H9 (cell line): ENCODE measurements around the gene C17orf113. TPM values are rescaled to one million over a fixed set of nuclear protein-coding genes. Genes with fewer than 3 reads are reported as not detected.

Experiments used
- DNase-seq: peaks from one replicate; pipeline ENCODE4 v3.0.0-alpha.2; 2017
- H2AFZ ChIP-seq: one replicate; pipeline ENCODE4 v1.6.1; 2013; ENCODE audit warnings: mild to moderate bottlenecking, low read length, control low read depth, moderate library complexity
- H2AK5ac ChIP-seq: 2 replicates; pipeline ENCODE4 v1.6.1; 2013; ENCODE audit warnings: low read length, control low read depth, mixed read lengths; ENCODE audit not compliant: insufficient read length
- H2BK120ac ChIP-seq: one replicate; pipeline ENCODE4 v1.6.1; 2013; ENCODE audit warnings: low read depth, mild to moderate bottlenecking, low read length, control low read depth, inconsistent platforms; ENCODE audit not compliant: poor library complexity, severe bottlenecking
- H2BK12ac ChIP-seq: 2 replicates; pipeline ENCODE4 v1.6.1; 2013; ENCODE audit warnings: low read length, control low read depth, mixed read lengths, low read depth; ENCODE audit not compliant: insufficient read length
- H2BK15ac ChIP-seq: 2 replicates; pipeline ENCODE4 v1.6.1; 2013; ENCODE audit warnings: low read depth, low read length, control low read depth
- H2BK20ac ChIP-seq: one replicate; pipeline ENCODE4 v1.6.1; 2013; ENCODE audit warnings: low read depth, mild to moderate bottlenecking, low read length, control low read depth, inconsistent platforms; ENCODE audit not compliant: poor library complexity, severe bottlenecking
- H2BK5ac ChIP-seq: 2 replicates; pipeline ENCODE4 v1.6.1; 2013; ENCODE audit warnings: low read length, control low read depth, mixed read lengths; ENCODE audit not compliant: insufficient read length
- H3K14ac ChIP-seq: 2 replicates; pipeline ENCODE4 v1.6.1; 2013; ENCODE audit warnings: low read length, control low read depth; ENCODE audit not compliant: insufficient read depth
- H3K18ac ChIP-seq: 2 replicates; pipeline ENCODE4 v1.6.1; 2013; ENCODE audit warnings: low read depth, mild to moderate bottlenecking, mixed read lengths, low read length, control low read depth; ENCODE audit not compliant: insufficient read length
- H3K23ac ChIP-seq: 2 replicates; pipeline ENCODE4 v1.6.1; 2013; ENCODE audit warnings: low read length, control low read depth, mixed read lengths, low read depth; ENCODE audit not compliant: insufficient read length
- H3K23me2 ChIP-seq: 2 replicates; pipeline ENCODE4 v1.6.1; 2013; ENCODE audit warnings: low read depth, mild to moderate bottlenecking, mixed read lengths, low read length, control low read depth; ENCODE audit not compliant: insufficient read length, poor library complexity, severe bottlenecking
- H3K27ac ChIP-seq: 2 replicates; pipeline ENCODE4 v1.5.1; 2013; ENCODE audit warnings: low read length, control low read depth, mixed read lengths, low read depth; ENCODE audit not compliant: insufficient read length
- H3K27me3 ChIP-seq: 2 replicates; pipeline ENCODE4 v1.6.1; 2013; ENCODE audit warnings: low read length, control low read depth, inconsistent platforms; ENCODE audit not compliant: insufficient read depth
- H3K4ac ChIP-seq: 2 replicates; pipeline ENCODE4 v1.6.1; 2013; ENCODE audit warnings: low read depth, mild to moderate bottlenecking, control low read depth, inconsistent platforms, low read length, moderate library complexity
- H3K4me1 ChIP-seq: 2 replicates; pipeline ENCODE4 v1.6.1; 2013; ENCODE audit warnings: low read length, control low read depth, inconsistent platforms; ENCODE audit not compliant: insufficient read depth
- H3K4me2 ChIP-seq: 2 replicates; pipeline ENCODE4 v1.6.1; 2013; ENCODE audit warnings: low read length, control low read depth, mixed read lengths; ENCODE audit not compliant: insufficient read length, insufficient read depth
- H3K56ac ChIP-seq: 2 replicates; pipeline ENCODE4 v1.6.1; 2013; ENCODE audit warnings: low read depth, mild to moderate bottlenecking, mixed read lengths, low read length, control low read depth; ENCODE audit not compliant: insufficient read length
- H3K79me1 ChIP-seq: 2 replicates; pipeline ENCODE4 v1.6.1; 2013; ENCODE audit warnings: low read depth, mild to moderate bottlenecking, moderate library complexity, low read length, control low read depth, inconsistent platforms; ENCODE audit not compliant: insufficient read depth, poor library complexity, severe bottlenecking
- H3K79me2 ChIP-seq: 2 replicates; pipeline ENCODE4 v1.6.1; 2013; ENCODE audit warnings: low read length, control low read depth, inconsistent platforms; ENCODE audit not compliant: insufficient read depth
- H3K9ac ChIP-seq: 2 replicates; pipeline ENCODE4 v1.6.1; 2013; ENCODE audit warnings: low read length, control low read depth, mixed read lengths; ENCODE audit not compliant: insufficient read length; ENCODE audit errors: extremely low read depth
- H3K9me3 ChIP-seq: one replicate; pipeline ENCODE4 v1.6.1; 2013; ENCODE audit warnings: low read depth, low read length, inconsistent platforms; ENCODE audit not compliant: control insufficient read depth
- H3T11ph ChIP-seq: one replicate; pipeline ENCODE4 v1.6.1; 2013; ENCODE audit warnings: mild to moderate bottlenecking, low read length, control low read depth, inconsistent platforms
- H4K20me1 ChIP-seq: one replicate; pipeline ENCODE4 v1.6.1; 2013; ENCODE audit not compliant: control insufficient read depth, insufficient read length, insufficient read depth
- H4K5ac ChIP-seq: 2 replicates; pipeline ENCODE4 v1.6.1; 2013; ENCODE audit warnings: low read depth, mild to moderate bottlenecking, mixed read lengths, low read length, control low read depth; ENCODE audit not compliant: insufficient read length
- H4K8ac ChIP-seq: replicated peaks from 2 replicates; pipeline ENCODE4 v1.6.1; 2013; ENCODE audit warnings: low read length, control low read depth, mixed read lengths, low read depth; ENCODE audit not compliant: insufficient read length
- H4K91ac ChIP-seq: 2 replicates; pipeline ENCODE4 v1.6.1; 2013; ENCODE audit warnings: low read depth, mild to moderate bottlenecking, moderate library complexity, mixed read lengths, low read length, control low read depth; ENCODE audit not compliant: insufficient read length
- H3K27ac Mint-ChIP-seq, 3 experiments: 2 replicates in 2 of 3; 3 replicates in 1 of 3; pipeline ENCODE4 v1.8.0; 2020 to 2021; ENCODE audit warnings: mixed read lengths in 3 of 3, mild to moderate bottlenecking in 1 of 3, moderate library complexity in 1 of 3
- H3K27me3 Mint-ChIP-seq: 2 replicates; pipeline ENCODE4 v1.8.0; 2021; ENCODE audit warnings: low read depth, mild to moderate bottlenecking, moderate library complexity, mixed read lengths
- H3K36me3 Mint-ChIP-seq, 3 experiments: 2 replicates in 2 of 3; 3 replicates in 1 of 3; pipeline ENCODE4 v1.8.0; 2020 to 2021; ENCODE audit warnings: low read depth in 3 of 3, mixed read lengths in 3 of 3; ENCODE audit not compliant: insufficient read depth in 1 of 3
- H3K4me1 Mint-ChIP-seq, 2 experiments: 2 replicates each; pipeline ENCODE4 v1.8.0; 2020; ENCODE audit warnings: mixed read lengths in 2 of 2
- H3K4me3 Mint-ChIP-seq, 2 experiments: 2 replicates in 1 of 2; 3 replicates in 1 of 2; pipeline ENCODE4 v1.8.0; 2020 to 2021; ENCODE audit warnings: mild to moderate bottlenecking in 2 of 2, mixed read lengths in 2 of 2, moderate library complexity in 1 of 2
- H3K9me3 Mint-ChIP-seq, 2 experiments: 2 replicates in 1 of 2; 3 replicates in 1 of 2; pipeline ENCODE4 v1.8.0; 2020; ENCODE audit warnings: mild to moderate bottlenecking in 2 of 2, mixed read lengths in 2 of 2, moderate library complexity in 1 of 2
- WGBS: extraction: QIAGEN DNeasy Blood & Tissue Kit; methylation state at CpG from one replicate; pipeline ENCODE4 v1.1.7; 2013; ENCODE audit warnings: missing lambda C conversion rate, low lambda C conversion rate, mixed read lengths; ENCODE audit not compliant: insufficient read length; ENCODE audit errors: extremely low coverage; 5-methylcytosine and 5-hydroxymethylcytosine counted together
- total RNA-seq: library from RNA; stranded (reverse); gene quantifications from 2 replicates; pipeline ENCODE4 v1.2.1, GENCODE V29; 2021
- TF ChIP-seq, protein P1 (sequence below): fragments of 200-600 bp; sonication (generic); conservative IDR thresholded peaks from 3 replicates; pipeline ENCODE4 v1.8.0; 2021; ENCODE audit warnings: antibody characterized with exemption, mild to moderate bottlenecking

C17orf113 gene
- total RNA-seq, 1 experiment from 2014 or later = 1.0 TPM

DNA sequence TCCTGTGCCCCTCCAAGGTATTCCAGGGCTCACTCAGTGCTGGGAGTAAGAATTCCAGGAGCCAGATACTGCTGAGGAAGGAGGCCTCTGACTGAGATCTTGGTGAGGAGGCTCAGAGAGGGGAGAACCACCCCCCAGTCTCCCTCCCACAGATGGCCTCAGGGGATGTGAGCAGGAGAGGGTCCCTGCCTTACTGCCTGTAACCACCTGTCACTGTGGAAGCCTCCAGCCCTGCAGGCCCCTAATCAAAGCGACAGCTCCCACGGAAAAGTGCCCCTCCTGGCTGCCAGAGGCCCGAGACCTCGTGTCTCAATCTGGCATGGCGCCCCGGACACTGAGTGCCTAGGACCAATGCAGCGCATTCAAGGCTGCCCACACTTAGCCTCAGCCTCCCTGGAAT lies 7.7 kb upstream of the C17orf113 start:
- Histone ChIP-seq H2AK5ac (no peak overlapping the region), H3K23ac (no peak overlapping the region), H3K79me1 (no peaks in the 10 kb centered on the region), H3K27ac (no peak overlapping the region), H4K8ac (no peak overlapping the region), H2AFZ (no peak overlapping the region), H3K4me1 (peaks cover 2% of the 10 kb centered on the region; the same call in 1 of the 2 replicates), H4K20me1 (no peaks in the 10 kb centered on the region), H3K4ac (no peak overlapping the region), H3K23me2 (no peaks in the 10 kb centered on the region), H3K4me2 (no peak overlapping the region), H3K79me2 (no peaks in the 10 kb centered on the region), H2BK5ac (no peak overlapping the region), H3K27me3 (no peaks in the 10 kb centered on the region), H4K91ac (no peak overlapping the region), H2BK20ac (no peak overlapping the region), H3T11ph (no peak overlapping the region), H3K18ac (no peak overlapping the region), H2BK12ac (no peak overlapping the region), H4K5ac (no peak overlapping the region), H3K9me3 (no peaks in the 10 kb centered on the region), H3K9ac (no peak overlapping the region), H2BK120ac (no peak overlapping the region), H3K14ac (0 out of 2 replicates have a peak overlapping the region, but pooled peaks have one; percentile 31), H3K56ac (no peak overlapping the region), H2BK15ac (no peak overlapping the region)
- peaks cover 33 to 56% of the 10 kb centered on the region in 2 experiments for H3K4me1 Mint-ChIP-seq
- TF ChIP-seq, protein P1, sequence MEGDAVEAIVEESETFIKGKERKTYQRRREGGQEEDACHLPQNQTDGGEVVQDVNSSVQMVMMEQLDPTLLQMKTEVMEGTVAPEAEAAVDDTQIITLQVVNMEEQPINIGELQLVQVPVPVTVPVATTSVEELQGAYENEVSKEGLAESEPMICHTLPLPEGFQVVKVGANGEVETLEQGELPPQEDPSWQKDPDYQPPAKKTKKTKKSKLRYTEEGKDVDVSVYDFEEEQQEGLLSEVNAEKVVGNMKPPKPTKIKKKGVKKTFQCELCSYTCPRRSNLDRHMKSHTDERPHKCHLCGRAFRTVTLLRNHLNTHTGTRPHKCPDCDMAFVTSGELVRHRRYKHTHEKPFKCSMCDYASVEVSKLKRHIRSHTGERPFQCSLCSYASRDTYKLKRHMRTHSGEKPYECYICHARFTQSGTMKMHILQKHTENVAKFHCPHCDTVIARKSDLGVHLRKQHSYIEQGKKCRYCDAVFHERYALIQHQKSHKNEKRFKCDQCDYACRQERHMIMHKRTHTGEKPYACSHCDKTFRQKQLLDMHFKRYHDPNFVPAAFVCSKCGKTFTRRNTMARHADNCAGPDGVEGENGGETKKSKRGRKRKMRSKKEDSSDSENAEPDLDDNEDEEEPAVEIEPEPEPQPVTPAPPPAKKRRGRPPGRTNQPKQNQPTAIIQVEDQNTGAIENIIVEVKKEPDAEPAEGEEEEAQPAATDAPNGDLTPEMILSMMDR = no peak
- no peaks in the 10 kb centered on the region for H3K36me3 Mint-ChIP-seq
- H3K27ac Mint-ChIP-seq = no peak overlapping the region
- H3K9me3 Mint-ChIP-seq = no peaks in the 10 kb centered on the region; a peak in 1 of 5 replicates
- H3K27me3 Mint-ChIP-seq = peaks cover 8% of the 10 kb centered on the region
- H3K4me3 Mint-ChIP-seq = no peak overlapping the region
- DNase-seq = no peak
- WGBS = no CpG with 5 or more reads among the region's 7 CpGs
